HG03039 (cell line): Measurements from ENCODE around the gene DDX5.

Experiments
- ATAC-seq: cut with Tn5 transposase; IDR thresholded peaks from one replicate; pipeline ENCODE4 v1.9.1; 2021; ENCODE audit warnings: mild to moderate bottlenecking, moderate library complexity; ENCODE audit not compliant: unreplicated experiment

Gene DDX5

GRCh38 chr17:64506201-64506575 lies at the start of gene DDX5:
Gene DDX5 (minus strand): TSS chr17:64506289. CDS start chr17:64506119, 170 bp downstream.
- peak; percentile 50 for ATAC-seq

GRCh38 chr17:64555281-64555680 lies 49.2 kb upstream of the DDX5 start:
- no peak for ATAC-seq

GRCh38 chr17:64554028-64554637 lies 48.0 kb upstream of the DDX5 start:
- no peak for ATAC-seq

GRCh38 chr17:64551461-64551860 lies 45.4 kb upstream of the DDX5 start:
- ATAC-seq = no peak

- ATAC-seq = no peak
Observed at GRCh38 chr17:64547319-64547718, 41.2 kb upstream of the DDX5 start.

- no peak for ATAC-seq
Observed at GRCh38 chr17:64546716-64547115, 40.6 kb upstream of the DDX5 start.

GRCh38 chr17:64544742-64545141 lies 38.7 kb upstream of the DDX5 start:
- no peak for ATAC-seq

- no peak for ATAC-seq
Observed at GRCh38 chr17:64540118-64540776, 34.2 kb upstream of the DDX5 start.

- ATAC-seq = no peak
Observed at GRCh38 chr17:64538508-64539130, 32.5 kb upstream of the DDX5 start.

GRCh38 chr17:64537488-64537887 lies 31.4 kb upstream of the DDX5 start:
- ATAC-seq = no peak

- no peak for ATAC-seq
Observed at GRCh38 chr17:64536913-64537312, 30.8 kb upstream of the DDX5 start.

GRCh38 chr17:64535357-64535756 lies 29.3 kb upstream of the DDX5 start:
- ATAC-seq = no peak

GRCh38 chr17:64534187-64534586 lies 28.1 kb upstream of the DDX5 start:
- no peak for ATAC-seq

GRCh38 chr17:64533784-64534183 lies 27.7 kb upstream of the DDX5 start:
- ATAC-seq = no peak

GRCh38 chr17:64532409-64532808 lies 26.3 kb upstream of the DDX5 start:
- ATAC-seq = no peak

- ATAC-seq = no peak
Observed at GRCh38 chr17:64531955-64532371, 25.9 kb upstream of the DDX5 start.

GRCh38 chr17:64529221-64529620 lies 23.1 kb upstream of the DDX5 start:
- ATAC-seq = no peak

GRCh38 chr17:64527914-64528313 lies 21.8 kb upstream of the DDX5 start:
- no peak for ATAC-seq

GRCh38 chr17:64520359-64520758 lies 14.3 kb upstream of the DDX5 start:
- no peak for ATAC-seq

- ATAC-seq = no peak
Observed at GRCh38 chr17:64519601-64520000, 13.5 kb upstream of the DDX5 start.

GRCh38 chr17:64515829-64516228 lies 9.7 kb upstream of the DDX5 start:
- ATAC-seq = no peak

GRCh38 chr17:64515419-64515818 lies 9.3 kb upstream of the DDX5 start:
- ATAC-seq = no peak
